Measurements from ENCODE around the gene MECP2. TPM values are rescaled to one million over a fixed set of nuclear protein-coding genes. Genes with fewer than 3 reads are reported as not detected.

Gene MECP2
- total and polyA plus RNA-seq, 2 donors from 2014 or later: 14.0 to 74.7 TPM

DNA sequence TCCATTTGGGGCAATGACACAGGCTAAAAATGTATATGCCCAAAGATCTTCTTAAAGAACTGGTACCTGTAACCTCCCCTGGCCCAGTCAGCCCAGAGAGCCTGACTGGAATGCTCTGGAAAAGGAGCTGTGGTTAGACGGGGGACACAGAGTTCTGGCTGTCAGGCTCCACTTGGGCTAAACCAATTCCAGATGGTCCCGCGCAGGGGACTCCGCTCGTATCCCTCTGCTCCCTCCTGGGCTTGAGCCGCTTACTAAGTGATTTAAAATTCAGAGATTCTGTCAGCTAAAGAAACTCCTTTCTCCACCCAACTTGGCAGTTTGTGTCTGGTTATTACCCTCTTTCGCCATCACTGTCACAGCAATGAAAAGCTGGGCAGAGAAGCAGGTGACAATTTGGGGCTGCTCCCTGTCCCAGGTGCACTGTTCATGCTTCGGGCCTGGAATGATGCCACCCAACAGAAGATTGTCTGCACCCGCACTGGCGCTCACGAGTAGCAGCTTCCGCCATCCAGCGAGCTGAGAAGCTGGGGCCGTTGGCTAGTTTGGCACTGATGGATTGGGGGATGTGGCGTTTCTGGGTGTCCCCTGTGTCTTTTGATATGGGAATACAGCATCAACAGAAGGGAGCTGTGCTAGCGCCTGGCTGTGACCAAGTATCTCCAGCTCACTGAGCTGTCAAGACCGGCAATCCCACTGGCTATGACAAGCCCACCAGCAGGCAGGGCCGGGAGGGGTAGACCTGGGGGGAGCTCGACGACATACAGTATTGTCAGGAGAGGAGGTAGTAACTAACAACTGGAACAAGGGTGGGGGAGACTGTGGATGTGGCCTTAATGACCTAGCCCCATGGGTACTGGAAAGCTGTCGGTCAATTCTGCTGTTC lies 71.1 kb downstream of the MECP2 start:
- H3K9me3 ChIP-seq (ENCODE audit: control insufficient read depth in 2 of 3, insufficient read depth in 1 of 3, low read length in 3 of 3): no peaks in the 10 kb centered on the region
- H3K9ac ChIP-seq (ENCODE audit: low read length in 3 of 3): no peak overlapping the region
- intact Hi-C loops (cut with DNase I): no loop called here
- peaks cover 0 to 13% (median 2%) of the 10 kb centered on the region in 3 donors for H3K36me3 ChIP-seq (ENCODE audit: control insufficient read depth in 2 of 3, insufficient read depth in 3 of 3, low read length in 3 of 3)
- no peaks in the 10 kb centered on the region for H3K4me1 ChIP-seq (ENCODE audit: control insufficient read depth in 2 of 3, insufficient read depth in 2 of 3, low read depth in 1 of 3, low read length in 3 of 3)
- TF ChIP-seq, protein P1, sequence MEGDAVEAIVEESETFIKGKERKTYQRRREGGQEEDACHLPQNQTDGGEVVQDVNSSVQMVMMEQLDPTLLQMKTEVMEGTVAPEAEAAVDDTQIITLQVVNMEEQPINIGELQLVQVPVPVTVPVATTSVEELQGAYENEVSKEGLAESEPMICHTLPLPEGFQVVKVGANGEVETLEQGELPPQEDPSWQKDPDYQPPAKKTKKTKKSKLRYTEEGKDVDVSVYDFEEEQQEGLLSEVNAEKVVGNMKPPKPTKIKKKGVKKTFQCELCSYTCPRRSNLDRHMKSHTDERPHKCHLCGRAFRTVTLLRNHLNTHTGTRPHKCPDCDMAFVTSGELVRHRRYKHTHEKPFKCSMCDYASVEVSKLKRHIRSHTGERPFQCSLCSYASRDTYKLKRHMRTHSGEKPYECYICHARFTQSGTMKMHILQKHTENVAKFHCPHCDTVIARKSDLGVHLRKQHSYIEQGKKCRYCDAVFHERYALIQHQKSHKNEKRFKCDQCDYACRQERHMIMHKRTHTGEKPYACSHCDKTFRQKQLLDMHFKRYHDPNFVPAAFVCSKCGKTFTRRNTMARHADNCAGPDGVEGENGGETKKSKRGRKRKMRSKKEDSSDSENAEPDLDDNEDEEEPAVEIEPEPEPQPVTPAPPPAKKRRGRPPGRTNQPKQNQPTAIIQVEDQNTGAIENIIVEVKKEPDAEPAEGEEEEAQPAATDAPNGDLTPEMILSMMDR (IDR thresholded peaks at IDR 0.05; ENCODE audit: borderline replicate concordance, extremely low read depth, insufficient read depth): no peak
- no peak for FAIRE-seq
- no peak overlapping the region for H3K27ac ChIP-seq (ENCODE audit: low read depth in 2 of 2, low read length in 2 of 2)
- no peak for DNase-seq
- no peaks in the 10 kb centered on the region for H3K27me3 ChIP-seq (ENCODE audit: control insufficient read depth, insufficient read depth, low read length)
- no peak overlapping the region for H3K4me3 ChIP-seq (ENCODE audit: low read length in 3 of 3)

DNA sequence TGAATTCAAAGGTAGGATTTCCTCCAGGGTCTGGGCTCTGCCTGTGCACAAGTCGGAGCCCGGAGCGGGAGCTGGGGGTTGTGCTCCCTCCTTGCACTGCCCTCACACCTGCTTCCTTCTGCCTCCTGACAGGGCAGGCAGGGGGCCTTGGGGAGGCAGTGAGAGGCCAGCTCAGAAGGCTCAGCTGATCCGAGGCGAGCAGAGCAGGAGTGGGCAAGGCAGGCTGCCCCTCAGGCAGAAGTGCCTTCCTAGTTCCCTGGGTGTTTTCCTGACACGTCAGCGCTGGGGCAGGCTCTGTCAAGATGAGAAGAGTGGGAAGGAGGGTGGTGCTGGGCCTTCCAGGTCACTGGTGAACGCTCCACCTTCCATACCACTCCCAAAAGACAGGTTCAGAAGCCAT lies 72.3 kb downstream of the MECP2 start:
- TF ChIP-seq, protein P1 (IDR thresholded peaks at IDR 0.05; ENCODE audit: borderline replicate concordance, extremely low read depth, insufficient read depth): no peak
- Histone ChIP-seq H3K27ac (ENCODE audit: low read depth in 2 of 2, low read length in 2 of 2) (no peak overlapping the region), H3K27me3 (ENCODE audit: control insufficient read depth, insufficient read depth, low read length) (no peaks in the 10 kb centered on the region), H3K9me3 (ENCODE audit: control insufficient read depth in 2 of 3, insufficient read depth in 1 of 3, low read length in 3 of 3) (no peaks in the 10 kb centered on the region), H3K4me1 (ENCODE audit: control insufficient read depth in 2 of 3, insufficient read depth in 2 of 3, low read depth in 1 of 3, low read length in 3 of 3) (peaks cover 0 to 7% (median 5%) of the 10 kb centered on the region in 3 donors), H3K4me3 (ENCODE audit: low read length in 3 of 3) (no peak overlapping the region), H3K9ac (ENCODE audit: low read length in 3 of 3) (no peak overlapping the region), H3K36me3 (ENCODE audit: control insufficient read depth in 2 of 3, insufficient read depth in 3 of 3, low read length in 3 of 3) (peaks cover 0 to 13% (median 0%) of the 10 kb centered on the region in 3 donors)
- no peak for DNase-seq
- intact Hi-C loops (cut with DNase I): no loop called here
- FAIRE-seq: no peak

DNA sequence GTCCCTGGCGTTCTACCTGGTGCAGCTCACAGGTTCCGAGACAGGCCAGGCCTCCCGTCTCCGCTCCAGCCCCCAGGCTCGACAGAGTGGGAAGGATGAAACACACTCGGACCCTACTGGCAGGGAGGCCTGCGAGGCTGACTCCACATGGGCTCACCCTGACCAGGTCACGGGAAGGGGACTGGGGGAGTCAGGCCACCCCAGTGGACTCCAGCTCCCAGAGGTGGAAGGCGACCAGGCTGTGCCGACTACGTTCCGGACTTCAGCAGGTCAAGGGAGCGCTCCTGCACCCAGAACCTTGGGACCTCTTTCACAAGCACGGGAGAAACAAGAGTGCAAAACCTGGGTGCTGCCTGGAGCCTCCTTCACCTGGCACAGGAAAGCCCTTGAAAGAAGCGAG lies 73.2 kb downstream of the MECP2 start:
- Histone ChIP-seq H3K9ac (ENCODE audit: low read length in 3 of 3) (no peak overlapping the region), H3K27me3 (ENCODE audit: control insufficient read depth, insufficient read depth, low read length) (no peaks in the 10 kb centered on the region), H3K9me3 (ENCODE audit: control insufficient read depth in 2 of 3, insufficient read depth in 1 of 3, low read length in 3 of 3) (no peaks in the 10 kb centered on the region), H3K4me3 (ENCODE audit: low read length in 3 of 3) (no peak overlapping the region), H3K4me1 (ENCODE audit: control insufficient read depth in 2 of 3, insufficient read depth in 2 of 3, low read depth in 1 of 3, low read length in 3 of 3) (peaks cover 0 to 7% (median 5%) of the 10 kb centered on the region in 3 donors), H3K27ac (ENCODE audit: low read depth in 2 of 2, low read length in 2 of 2) (no peak overlapping the region), H3K36me3 (ENCODE audit: control insufficient read depth in 2 of 3, insufficient read depth in 3 of 3, low read length in 3 of 3) (peaks cover 0 to 13% (median 0%) of the 10 kb centered on the region in 3 donors)
- intact Hi-C loops (cut with DNase I): no loop called here
- no peak for DNase-seq
- FAIRE-seq: no peak
- TF ChIP-seq, protein P1 (IDR thresholded peaks at IDR 0.05; ENCODE audit: borderline replicate concordance, extremely low read depth, insufficient read depth): no peak

All from kidney (tissue), 14 donors.